ENCODE results near the gene KMT5C.

KMT5C gene

GRCh38 chr19:55306712-55307111 lies 33.0 kb upstream of the KMT5C start:
- Histone ChIP-seq H3K4me1 (ENCODE audit: control insufficient read depth, insufficient read depth, low read length) (peaks cover 3% of the 10 kb centered on the region; the same call in 1 of the 2 replicates), H3K27ac (ENCODE audit: extremely low read depth, low read depth, low read length) (no peak overlapping the region), H3K9me3 (ENCODE audit: control insufficient read depth, insufficient read depth, low read depth, low read length) (no peaks in the 10 kb centered on the region), H3K36me3 (ENCODE audit: control insufficient read depth in 2 of 2, insufficient read depth in 1 of 2, low read length in 2 of 2) (peaks cover 17 to 71% of the 10 kb centered on the region in 2 experiments), H3K4me3 (ENCODE audit: low read depth, low read length) (no peak overlapping the region)
- POLR2A ChIA-PET: no interaction called here
- TF ChIP-seq ZNF610 (tag by site-specific recombination; IDR thresholded peaks at IDR 0.05; ENCODE audit: borderline replicate concordance) (no peak), ZBTB17 (tag by site-specific recombination; IDR thresholded peaks at IDR 0.05) (peak; percentile 77), ZNF23 (tag by site-specific recombination; IDR thresholded peaks at IDR 0.05; ENCODE audit: borderline replicate concordance) (peak; percentile 78; the same call in 1 of the 2 replicates)
- CTCF ChIA-PET: interaction anchor here (0.6 to 0.7 kb wide), 3 partner anchors 33 to 165 kb away, joined by 3 to 4 read pairs (median 3); partner anchors contain the start of gene KMT5C

DNA sequence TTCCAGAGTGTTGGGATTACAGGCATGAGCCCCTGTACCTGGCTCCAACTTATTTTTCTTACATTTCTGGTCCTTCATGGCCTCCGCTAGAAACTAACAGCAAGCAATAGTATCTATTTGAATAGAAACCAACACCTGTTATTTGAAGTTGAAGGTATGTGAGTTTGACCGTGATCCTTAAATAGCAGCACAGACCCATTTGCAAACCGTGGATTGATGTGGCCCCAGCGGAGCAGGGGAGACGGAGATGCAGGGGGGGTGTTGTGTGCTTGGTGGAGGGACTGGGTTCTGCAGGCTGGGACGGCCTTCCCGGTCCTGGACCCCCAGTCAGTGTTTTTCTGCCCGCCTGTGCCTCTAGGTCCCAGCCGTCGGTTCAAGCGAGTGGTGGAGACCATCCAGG lies 31.4 kb upstream of the KMT5C start:
- H3K27ac ChIP-seq (ENCODE audit: extremely low read depth, low read depth, low read length): no peak overlapping the region
- H3K36me3 ChIP-seq (ENCODE audit: control insufficient read depth in 2 of 2, insufficient read depth in 1 of 2, low read length in 2 of 2): peaks cover 17 to 66% of the 10 kb centered on the region in 2 experiments
- no peak overlapping the region for H3K4me3 ChIP-seq (ENCODE audit: low read depth, low read length)
- H3K9me3 ChIP-seq (ENCODE audit: control insufficient read depth, insufficient read depth, low read depth, low read length): no peaks in the 10 kb centered on the region
- H3K4me1 ChIP-seq (ENCODE audit: control insufficient read depth, insufficient read depth, low read length): no peaks in the 10 kb centered on the region
- ChIA-PET POLR2A (no interaction called here), CTCF (no interaction called here)
- no peak for TF ChIP-seq MEIS1 (CRISPR knock-in tag; IDR thresholded peaks at IDR 0.05; ENCODE audit: borderline replicate concordance)
- TF ChIP-seq PRDM1 (tag by site-specific recombination; IDR thresholded peaks at IDR 0.05): no peak
- TF ChIP-seq ZNF311 (tag by site-specific recombination; IDR thresholded peaks at IDR 0.05; ENCODE audit: borderline replicate concordance): no peak
- no peak for TF ChIP-seq ATF2 (tag by site-specific recombination; IDR thresholded peaks at IDR 0.05; ENCODE audit: low read depth)
- no peak for TF ChIP-seq ZNF114 (tag by site-specific recombination; IDR thresholded peaks at IDR 0.05)
- no peak for TF ChIP-seq ZSCAN16 (tag by site-specific recombination; IDR thresholded peaks at IDR 0.05)
- no peak for TF ChIP-seq ZNF548 (tag by site-specific recombination; IDR thresholded peaks at IDR 0.05)

DNA sequence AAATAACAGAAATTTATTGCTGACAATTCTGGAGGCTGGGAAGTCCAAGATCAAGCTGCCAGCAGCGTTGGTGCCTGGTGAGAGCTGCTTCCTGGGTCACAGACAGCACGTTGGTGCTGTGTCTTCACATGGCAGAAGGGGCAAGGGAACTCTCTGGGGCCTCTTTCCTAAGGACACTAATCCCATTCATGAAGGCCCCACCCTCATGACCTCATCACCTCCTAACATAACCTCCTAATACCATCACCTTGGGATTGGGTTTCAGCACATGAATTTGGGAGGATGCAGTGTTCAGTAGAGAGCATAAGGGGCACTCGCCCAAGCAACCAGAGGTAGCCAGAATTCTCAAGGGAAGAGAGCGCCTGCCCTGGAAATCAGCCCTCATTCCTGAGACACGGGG lies 30.2 kb upstream of the KMT5C start:
- ChIA-PET CTCF (interaction anchor here (0.6 to 0.8 kb wide), 3 partner anchors 9 to 163 kb away, joined by 3 read pairs; no protein-coding TSS in a partner anchor), POLR2A (no interaction called here)
- peaks cover 17 to 55% of the 10 kb centered on the region in 2 experiments for H3K36me3 ChIP-seq (ENCODE audit: control insufficient read depth in 2 of 2, insufficient read depth in 1 of 2, low read length in 2 of 2)
- H3K4me1 ChIP-seq (ENCODE audit: control insufficient read depth, insufficient read depth, low read length): no peaks in the 10 kb centered on the region
- no peak overlapping the region for H3K4me3 ChIP-seq (ENCODE audit: low read depth, low read length)
- TF ChIP-seq ZNF184 (tag by site-specific recombination; IDR thresholded peaks at IDR 0.05): no peak
- peak; percentile 51; the same call in 1 of the 2 replicates for TF ChIP-seq KLF17 (tag by site-specific recombination; IDR thresholded peaks at IDR 0.05)
- H3K9me3 ChIP-seq (ENCODE audit: control insufficient read depth, insufficient read depth, low read depth, low read length): no peaks in the 10 kb centered on the region
- no peak overlapping the region for H3K27ac ChIP-seq (ENCODE audit: extremely low read depth, low read depth, low read length)

GRCh38 chr19:55310498-55310897 lies 29.2 kb upstream of the KMT5C start:
- Histone ChIP-seq H3K4me3 (ENCODE audit: low read depth, low read length) (no peak overlapping the region), H3K9me3 (ENCODE audit: control insufficient read depth, insufficient read depth, low read depth, low read length) (no peaks in the 10 kb centered on the region), H3K27ac (ENCODE audit: extremely low read depth, low read depth, low read length) (no peak overlapping the region), H3K36me3 (ENCODE audit: control insufficient read depth in 2 of 2, insufficient read depth in 1 of 2, low read length in 2 of 2) (peaks cover 17 to 46% of the 10 kb centered on the region in 2 experiments), H3K4me1 (ENCODE audit: control insufficient read depth, insufficient read depth, low read length) (no peaks in the 10 kb centered on the region)
- CTCF ChIA-PET: interaction anchor here (0.9 kb wide), 1 partner anchor 9 kb away, joined by 4 read pairs; no protein-coding TSS in a partner anchor
- POLR2A ChIA-PET: interaction anchor here (0.5 kb wide), 1 partner anchor 17 kb away, joined by 3 read pairs; no protein-coding TSS in a partner anchor
- no peak for TF ChIP-seq ZNF114 (tag by site-specific recombination; IDR thresholded peaks at IDR 0.05)
- TF ChIP-seq ZNF645 (tag by site-specific recombination; IDR thresholded peaks at IDR 0.05): no peak
- TF ChIP-seq, protein P1, sequence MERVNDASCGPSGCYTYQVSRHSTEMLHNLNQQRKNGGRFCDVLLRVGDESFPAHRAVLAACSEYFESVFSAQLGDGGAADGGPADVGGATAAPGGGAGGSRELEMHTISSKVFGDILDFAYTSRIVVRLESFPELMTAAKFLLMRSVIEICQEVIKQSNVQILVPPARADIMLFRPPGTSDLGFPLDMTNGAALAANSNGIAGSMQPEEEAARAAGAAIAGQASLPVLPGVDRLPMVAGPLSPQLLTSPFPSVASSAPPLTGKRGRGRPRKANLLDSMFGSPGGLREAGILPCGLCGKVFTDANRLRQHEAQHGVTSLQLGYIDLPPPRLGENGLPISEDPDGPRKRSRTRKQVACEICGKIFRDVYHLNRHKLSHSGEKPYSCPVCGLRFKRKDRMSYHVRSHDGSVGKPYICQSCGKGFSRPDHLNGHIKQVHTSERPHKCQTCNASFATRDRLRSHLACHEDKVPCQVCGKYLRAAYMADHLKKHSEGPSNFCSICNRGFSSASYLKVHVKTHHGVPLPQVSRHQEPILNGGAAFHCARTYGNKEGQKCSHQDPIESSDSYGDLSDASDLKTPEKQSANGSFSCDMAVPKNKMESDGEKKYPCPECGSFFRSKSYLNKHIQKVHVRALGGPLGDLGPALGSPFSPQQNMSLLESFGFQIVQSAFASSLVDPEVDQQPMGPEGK (tag by site-specific recombination; IDR thresholded peaks at IDR 0.05): no peak
- no peak for TF ChIP-seq ZNF324 (tag by site-specific recombination; IDR thresholded peaks at IDR 0.05)
- no peak for TF ChIP-seq ZNF37A (tag by site-specific recombination; IDR thresholded peaks at IDR 0.05)
